Hepatic stellate cell (primary cell): ENCODE data around the gene RNF7.
"Not testable (repeated sequence)": the region's sequence is repeated elsewhere in the genome, so short reads cannot be mapped to it uniquely, and the experiment has no call there.

ENCODE experiments used
- DNase-seq: peaks from one replicate; pipeline ENCODE4 v3.0.0; 2011; ENCODE audit warnings: low spot score

RNF7 gene

DNA sequence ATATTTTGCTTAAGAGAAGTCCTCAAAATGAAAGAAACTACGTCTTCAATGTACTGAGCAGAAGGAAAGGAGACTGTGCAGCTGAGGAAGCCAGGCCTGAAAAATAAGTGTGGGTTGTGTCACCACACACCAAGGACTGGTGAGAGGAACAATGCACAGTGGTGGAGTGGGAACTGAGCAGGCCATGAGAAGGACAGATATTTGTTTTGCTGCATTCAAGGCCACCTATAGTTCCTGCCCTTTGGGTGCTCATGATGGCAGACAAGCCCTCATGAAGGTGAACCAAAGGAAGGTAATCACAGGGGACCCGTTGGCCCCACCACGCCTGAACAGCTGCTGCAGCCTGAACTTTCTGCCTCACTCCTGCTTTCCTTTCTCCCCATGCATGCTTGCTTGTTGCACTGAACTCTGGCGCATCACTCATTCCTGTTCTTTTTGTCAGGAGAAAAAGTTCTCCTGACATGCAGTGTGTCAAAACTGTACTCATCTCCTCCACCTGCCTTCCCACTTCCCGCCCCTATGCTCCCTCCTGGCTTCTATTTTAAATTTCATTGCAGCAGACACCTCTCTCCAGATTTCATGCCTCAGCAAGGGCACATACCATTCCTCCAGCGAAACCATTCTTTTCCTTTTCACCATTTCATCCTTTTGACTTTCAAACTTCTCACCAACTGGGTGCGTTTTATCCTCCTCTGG lies 2.2 kb upstream of the RNF7 start:
- no peak for DNase-seq

GRCh38 chr3:141737093-141737492 lies 1.0 kb upstream of the RNF7 start:
- DNase-seq, result no peak

DNA sequence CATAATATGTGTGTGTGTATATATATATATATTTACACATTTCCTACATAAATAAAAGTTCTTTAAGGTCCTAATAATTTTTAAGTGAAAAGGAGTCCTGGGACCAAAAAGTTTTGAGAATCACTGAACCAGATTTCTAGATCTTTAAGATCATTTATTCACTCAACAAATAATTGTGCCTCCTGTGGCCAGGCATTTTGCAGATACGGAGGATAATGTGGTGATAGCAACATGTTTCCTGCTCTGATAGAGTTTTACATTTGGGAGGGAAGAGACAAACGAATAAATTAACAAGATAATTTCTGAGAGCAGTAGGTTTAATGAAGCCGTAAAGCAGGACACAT lies 448 bp upstream of the RNF7 start:
- no peak for DNase-seq

- peak; percentile 35 for DNase-seq
Measured at GRCh38 chr3:141738891-141739363, 829 bp downstream of the RNF7 start.

- no peak for DNase-seq
Measured at GRCh38 chr3:141739731-141740130, 1.6 kb downstream of the RNF7 start.

GRCh38 chr3:141740349-141740748 lies 2.3 kb downstream of the RNF7 start:
- DNase-seq, result no peak

DNA sequence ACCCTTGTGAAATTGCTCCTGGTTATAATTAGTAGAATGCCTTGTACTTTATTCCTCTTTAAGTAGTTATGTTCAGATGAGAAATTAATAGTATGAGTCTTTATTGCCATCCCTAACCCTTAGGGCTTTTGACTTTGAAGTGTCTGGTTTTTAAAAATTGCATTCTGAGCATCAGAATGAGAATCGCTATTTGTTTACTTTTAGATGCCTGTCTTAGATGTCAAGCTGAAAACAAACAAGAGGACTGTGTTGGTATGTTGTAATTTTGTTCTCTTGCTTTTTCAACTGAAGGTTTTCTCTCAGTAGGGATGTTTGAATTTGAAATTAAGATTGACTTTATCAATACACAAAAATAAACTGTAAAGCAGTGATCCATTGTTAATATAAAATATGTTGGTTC lies 5.2 kb downstream of the RNF7 start:
- no peak for DNase-seq

GRCh38 chr3:141746962-141747361 lies 8.9 kb downstream of the RNF7 start:
- DNase-seq, result no peak

- DNase-seq, result no peak
Measured at GRCh38 chr3:141753399-141753798, 15.3 kb downstream of the RNF7 start.

GRCh38 chr3:141754032-141754431 lies 15.9 kb downstream of the RNF7 start:
- DNase-seq, result no peak

GRCh38 chr3:141762552-141762951 lies 24.5 kb downstream of the RNF7 start:
- not testable (repeated sequence) for DNase-seq

- no peak for DNase-seq
Measured at GRCh38 chr3:141763088-141763750, 25.1 kb downstream of the RNF7 start, which contains the start of gene GRK7. Gene GRK7, plus strand, starts transcription at chr3:141763408. Its CDS starts 14,877 bp downstream, at chr3:141778285.

GRCh38 chr3:141764045-141764444 lies 25.9 kb downstream of the RNF7 start:
- no peak for DNase-seq

DNA sequence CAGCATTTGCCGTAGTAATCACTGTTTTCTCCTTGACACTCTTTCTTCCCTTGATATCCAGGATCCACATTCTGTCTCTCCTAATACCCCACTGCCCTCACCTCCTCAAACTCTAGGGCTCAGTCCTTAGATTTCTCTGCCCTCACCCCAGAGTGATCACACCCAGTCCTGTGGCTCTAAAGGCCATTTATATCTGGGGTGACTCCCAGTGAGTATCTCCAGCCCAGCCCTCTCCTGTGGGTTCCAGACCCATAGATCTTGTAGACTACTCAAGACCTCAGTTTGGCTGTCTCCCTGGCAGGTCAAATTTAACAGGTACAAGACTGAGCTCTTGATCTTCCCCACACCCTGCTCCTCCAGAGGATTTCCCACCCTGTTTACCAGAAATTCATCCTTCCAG lies 26.4 kb downstream of the RNF7 start:
- DNase-seq, result no peak

GRCh38 chr3:141764986-141765385 lies 26.9 kb downstream of the RNF7 start:
- DNase-seq, result no peak

DNA sequence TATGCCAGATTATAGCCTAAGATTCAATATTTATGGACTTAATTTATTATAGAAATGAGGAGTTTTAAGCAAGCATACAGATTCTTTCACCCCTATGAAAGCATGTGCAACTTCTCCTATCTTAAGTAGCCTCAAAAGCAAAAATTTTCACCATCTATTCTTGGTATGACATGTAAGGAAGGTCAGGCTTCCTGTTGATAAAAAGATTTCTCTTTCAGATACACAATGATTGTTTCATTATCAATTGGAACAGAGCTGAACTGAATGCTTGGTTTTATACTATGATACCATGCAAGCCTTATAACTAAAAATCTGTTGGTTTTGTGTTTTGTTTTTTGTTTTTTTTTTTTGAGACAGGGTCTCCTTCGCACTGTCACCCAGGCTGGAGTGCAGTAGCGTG lies 29.0 kb downstream of the RNF7 start:
- DNase-seq, result no peak

DNA sequence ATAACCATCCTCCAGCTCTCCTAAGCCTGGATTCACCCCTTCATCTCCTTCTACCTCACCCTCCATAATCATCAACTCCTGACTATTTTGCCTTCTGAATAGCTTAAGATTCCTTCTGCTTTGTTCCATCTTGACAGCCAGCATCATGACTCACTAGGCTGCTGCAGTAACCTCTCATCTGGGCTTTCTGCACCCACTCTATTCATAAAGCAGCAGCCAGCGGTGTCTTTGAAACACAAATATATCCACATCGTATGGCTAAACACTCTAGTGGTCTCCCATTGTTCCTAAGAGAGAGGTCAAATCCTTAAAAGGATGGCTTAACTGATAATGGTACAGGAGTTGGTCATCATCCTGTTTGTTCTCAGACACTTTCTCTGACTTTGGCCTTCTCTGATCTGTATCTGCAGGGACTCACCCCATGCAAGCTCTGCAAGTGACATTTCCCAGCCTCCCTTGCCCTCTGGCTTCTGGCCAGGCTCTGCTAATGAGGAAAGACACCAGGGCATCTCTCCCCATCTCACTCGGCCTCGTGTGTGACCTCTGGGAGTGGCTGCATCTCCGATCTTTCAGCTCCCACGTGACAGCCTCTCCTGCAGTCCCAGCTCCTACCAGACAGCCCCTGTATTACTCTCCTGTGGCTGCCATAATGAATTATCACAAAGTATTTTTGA lies 31.3 kb downstream of the RNF7 start:
- DNase-seq, result no peak

DNA sequence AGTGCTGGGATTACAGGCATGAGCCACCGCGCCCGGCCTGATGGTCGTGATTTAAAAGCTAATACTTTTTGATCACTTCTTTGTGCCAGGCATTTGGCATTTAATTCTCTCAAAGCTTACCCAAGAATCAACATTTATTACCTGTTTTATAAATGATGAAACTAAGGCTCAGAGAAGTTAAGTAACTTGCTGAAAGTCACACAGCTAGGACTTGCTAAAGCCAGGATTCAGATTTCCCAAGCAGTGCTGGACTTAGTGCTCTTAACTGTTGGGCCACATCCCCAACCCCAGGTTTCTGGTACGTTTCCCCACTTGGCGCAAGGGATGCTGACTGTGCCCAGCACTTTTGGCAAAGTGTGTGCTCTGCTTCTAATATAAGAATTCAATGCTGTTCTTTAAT lies 35.6 kb downstream of the RNF7 start:
- no peak for DNase-seq

DNA sequence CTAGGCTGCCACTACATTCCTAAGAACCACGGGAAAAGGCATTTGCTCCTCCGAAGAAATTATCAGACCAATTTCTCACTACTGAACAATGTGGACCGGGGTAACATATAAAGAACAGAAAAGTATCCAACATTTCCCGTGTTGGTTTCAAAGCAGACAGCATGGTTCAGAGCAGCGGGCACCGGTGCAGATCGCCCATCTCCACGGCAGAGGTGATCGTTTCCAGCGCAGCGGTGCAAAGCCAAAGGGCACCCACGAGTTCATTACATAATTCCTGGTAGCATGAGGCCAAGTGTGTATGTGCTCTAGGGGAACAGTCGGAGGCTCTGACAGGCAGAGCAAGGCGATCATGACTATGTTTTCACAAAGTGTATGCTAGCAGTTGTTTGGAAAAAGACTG lies 38.3 kb downstream of the RNF7 start:
- no peak for DNase-seq

DNA sequence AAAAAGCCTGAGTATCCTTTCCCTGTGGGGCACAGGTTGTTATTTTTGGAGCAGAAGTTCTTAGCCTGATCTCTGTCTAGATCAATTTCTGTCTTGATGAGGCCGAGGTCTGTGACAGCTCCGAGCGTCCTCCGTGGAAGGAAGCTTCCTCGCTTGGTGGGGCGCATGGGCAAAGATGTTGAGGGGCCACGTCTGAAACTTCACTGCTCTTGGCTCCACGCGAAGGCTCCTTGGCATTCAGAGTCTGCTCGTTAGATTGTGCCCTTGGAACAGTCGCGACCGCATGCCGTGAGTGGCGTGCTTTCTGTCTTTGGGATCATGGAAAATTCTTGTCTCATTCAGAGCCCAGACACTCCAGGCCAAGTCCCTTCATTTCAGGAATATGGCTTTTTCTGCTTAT lies 38.8 kb downstream of the RNF7 start:
- no peak for DNase-seq

GRCh38 chr3:141777957-141778813 lies 40.1 kb downstream of the RNF7 start:
- DNase-seq, result no peak

DNA sequence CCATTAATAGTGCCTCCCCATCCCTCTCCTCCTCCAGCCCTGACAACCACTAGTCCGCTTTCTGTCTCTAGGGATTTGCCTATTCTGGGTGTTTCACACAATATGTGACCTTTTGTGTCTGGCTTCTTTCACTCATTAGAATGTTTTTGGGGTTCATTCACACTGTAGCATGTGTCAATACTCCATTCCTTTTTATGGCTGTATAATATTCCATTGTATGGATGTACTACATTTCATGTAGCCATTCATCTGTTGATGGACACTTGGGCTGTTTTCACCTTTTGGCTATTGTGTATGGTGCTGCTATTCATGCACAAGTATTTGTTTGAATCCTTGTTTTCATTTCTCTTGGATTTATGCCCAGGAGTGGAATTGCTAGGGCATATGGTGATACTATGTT lies 41.6 kb downstream of the RNF7 start:
- no peak for DNase-seq
